HG03103 (cell line): ENCODE measurements around the gene MICALL1.
"Not testable (repeated sequence)": the region's sequence is repeated elsewhere in the genome, so short reads cannot be mapped to it uniquely, and the experiment has no call there.

Source experiments
- ATAC-seq: cut with Tn5 transposase; IDR thresholded peaks from one replicate; pipeline ENCODE4 v1.9.1; 2021; ENCODE audit warnings: low read depth; ENCODE audit not compliant: unreplicated experiment

Gene MICALL1

DNA sequence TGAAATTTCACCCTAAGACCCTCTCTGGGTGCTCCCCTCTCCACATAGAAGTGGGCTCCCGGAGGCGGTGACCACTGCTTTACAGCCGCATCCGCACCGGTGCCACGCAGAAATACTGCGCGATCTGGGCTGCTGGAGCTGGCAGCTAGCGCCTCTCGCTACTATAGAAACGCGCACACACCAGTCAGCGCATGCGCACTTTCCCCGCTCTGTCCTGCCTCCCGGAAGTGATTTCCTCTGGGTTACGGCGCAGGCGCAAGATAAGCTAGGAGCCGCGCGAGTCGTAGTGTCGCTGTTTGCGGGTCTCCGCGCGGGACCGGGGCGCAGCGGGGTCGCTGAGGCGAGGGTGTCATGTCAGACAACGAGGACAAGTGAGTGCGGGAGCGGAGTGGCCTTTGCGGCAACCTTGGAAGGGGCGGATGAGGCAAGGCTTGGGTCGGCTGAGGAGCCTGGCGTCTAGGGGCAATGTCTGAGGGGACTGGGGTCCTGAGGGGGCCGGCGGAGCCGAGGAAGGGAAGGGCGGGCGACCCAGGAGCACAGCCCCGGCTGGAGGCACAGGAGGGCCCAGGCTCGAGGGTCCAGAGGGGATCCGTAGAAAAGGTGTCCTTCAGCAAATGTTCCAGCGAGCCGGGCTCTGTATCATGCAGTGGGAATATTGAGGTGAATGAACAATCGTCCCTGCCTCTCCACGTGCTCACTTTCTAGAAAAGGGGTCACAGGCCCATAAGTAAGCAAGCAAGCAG is 47.5 kb downstream of the MICALL1 start, which contains the start of the genes C22orf23 and POLR2F:
C22orf23 (minus strand) TSS at position 165 of the 743 bp plus-strand sequence. CDS start 452 bp downstream, outside the sequence.
POLR2F (plus strand) TSS at position 263 of the 743 bp plus-strand sequence; CDS start at position 352, 89 bp downstream.
- ATAC-seq, result peak; percentile 85

GRCh38 chr22:37954686-37955085 is 48.6 kb downstream of the MICALL1 start:
- no peak for ATAC-seq

DNA sequence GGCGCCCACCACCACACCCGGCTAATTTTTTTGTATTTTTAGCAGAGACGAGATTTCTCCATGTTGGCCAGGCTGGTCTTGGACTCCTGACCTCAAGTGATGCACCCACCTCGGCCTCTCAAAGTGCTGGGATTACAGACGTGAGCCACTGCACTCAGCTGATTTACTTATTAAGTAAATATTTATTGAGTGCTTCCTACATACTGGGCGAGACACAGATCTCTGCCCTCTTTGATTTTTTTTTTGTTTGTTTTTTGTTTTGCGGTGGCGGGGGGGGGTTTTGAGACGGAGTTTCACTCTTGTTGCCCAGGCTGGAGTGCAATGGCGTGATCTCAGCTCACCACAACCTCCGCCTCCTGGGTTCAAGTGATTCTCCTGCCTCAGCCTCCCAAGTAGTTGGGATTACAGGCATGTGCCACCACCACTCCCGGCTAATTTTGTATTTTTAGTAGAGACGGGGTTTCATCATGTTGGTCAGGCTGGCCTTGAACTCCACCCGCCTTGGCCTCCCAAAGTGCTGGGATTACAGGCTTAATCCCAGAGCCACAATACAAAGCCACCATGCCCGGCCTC is 49.8 kb downstream of the MICALL1 start:
- ATAC-seq, result not testable (repeated sequence)

- no peak for ATAC-seq
These were observed 51.1 kb downstream of the MICALL1 start for GRCh38 chr22:37957232-37957631.

DNA sequence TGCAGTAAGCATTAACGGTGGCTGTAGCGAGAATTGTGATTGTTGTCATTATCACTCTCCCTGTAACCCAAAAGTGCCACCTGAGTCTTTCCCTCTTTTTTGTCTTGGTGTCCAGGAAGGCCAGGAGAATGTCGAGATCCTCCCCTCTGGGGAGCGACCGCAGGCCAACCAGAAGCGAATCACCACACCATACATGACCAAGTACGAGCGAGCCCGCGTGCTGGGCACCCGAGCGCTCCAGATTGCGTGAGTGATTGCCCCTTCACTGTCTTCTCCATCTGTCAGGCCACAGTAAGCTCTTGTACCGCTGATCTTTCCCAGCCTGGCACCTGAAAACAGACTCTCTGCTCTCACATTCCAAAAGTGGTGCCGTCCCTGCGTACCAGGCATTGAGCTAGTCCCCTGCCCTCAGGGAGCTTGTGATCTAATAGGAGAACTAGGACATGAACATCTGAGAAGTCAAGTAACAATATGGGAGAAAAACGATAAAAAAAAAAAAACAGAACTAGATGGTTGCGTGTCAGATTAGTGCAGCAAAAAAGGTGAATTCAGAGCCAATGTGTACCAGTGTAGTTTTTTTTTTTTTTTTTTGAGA is 53.2 kb downstream of the MICALL1 start:
- no peak for ATAC-seq

GRCh38 chr22:37961062-37961461 is 55.0 kb downstream of the MICALL1 start:
- no peak for ATAC-seq

GRCh38 chr22:37965940-37966664 is 60.0 kb downstream of the MICALL1 start:
- ATAC-seq, result no peak

DNA sequence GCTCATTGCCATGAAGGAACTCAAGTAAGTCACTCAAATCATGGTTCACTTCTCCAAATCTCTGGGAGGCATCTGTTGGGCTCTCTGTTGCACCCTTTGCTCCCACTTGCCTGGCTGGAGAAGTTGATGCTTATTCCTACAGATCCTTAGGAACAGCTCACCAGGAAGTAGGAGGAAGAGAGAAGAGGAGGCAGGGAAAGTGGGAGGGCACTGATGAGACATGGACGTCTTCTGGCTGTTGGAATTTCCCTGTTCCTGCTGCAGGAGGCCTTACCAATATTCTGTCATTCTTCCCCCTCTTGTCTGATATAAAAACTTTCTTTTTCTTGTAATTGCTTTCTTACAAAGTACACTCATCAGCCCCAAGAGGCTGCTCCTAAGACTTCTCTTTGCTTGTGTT is 61.0 kb downstream of the MICALL1 start:
- ATAC-seq, result no peak

DNA sequence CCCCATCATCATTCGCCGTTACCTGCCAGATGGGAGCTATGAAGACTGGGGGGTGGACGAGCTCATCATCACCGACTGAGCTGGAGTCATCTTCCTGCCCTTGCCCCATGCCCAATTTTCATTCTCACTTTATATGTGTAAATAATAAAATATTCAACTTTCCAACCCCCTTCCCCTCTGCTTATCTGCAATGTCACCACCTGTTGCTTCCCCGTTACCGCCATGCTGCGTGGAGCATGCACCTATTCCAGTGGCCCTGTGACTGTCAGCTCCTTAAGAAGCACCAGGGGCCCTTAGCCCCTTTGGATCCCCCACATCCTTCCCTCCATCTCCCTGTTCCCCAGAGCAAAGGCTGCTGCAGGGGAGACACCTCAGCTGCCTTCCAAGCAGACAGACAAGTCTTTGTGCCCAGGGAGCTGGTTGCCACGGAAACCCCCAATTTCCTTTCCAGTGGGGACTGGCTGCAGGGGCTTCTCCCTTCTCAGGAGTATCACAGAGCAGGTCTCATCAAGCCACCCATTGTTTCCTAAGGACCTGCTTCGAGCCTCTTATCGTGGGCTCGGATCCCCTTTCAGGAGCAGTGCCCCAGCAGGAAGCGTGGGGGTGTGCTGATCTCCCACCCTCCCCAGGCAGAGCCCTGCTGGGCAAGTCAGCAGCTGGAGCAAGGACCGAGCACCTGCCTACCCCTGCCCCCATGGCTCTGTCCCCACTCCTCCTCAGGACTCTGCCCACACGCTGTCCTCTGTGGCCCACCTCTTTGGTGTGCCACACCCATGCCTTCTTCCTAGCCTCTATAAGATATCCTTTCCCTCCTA is 61.7 kb downstream of the MICALL1 start:
- no peak for ATAC-seq

- no peak for ATAC-seq
These were observed 62.6 kb downstream of the MICALL1 start for GRCh38 chr22:37968452-37969251.

GRCh38 chr22:37970864-37971263 is 64.8 kb downstream of the MICALL1 start:
- no peak for ATAC-seq

DNA sequence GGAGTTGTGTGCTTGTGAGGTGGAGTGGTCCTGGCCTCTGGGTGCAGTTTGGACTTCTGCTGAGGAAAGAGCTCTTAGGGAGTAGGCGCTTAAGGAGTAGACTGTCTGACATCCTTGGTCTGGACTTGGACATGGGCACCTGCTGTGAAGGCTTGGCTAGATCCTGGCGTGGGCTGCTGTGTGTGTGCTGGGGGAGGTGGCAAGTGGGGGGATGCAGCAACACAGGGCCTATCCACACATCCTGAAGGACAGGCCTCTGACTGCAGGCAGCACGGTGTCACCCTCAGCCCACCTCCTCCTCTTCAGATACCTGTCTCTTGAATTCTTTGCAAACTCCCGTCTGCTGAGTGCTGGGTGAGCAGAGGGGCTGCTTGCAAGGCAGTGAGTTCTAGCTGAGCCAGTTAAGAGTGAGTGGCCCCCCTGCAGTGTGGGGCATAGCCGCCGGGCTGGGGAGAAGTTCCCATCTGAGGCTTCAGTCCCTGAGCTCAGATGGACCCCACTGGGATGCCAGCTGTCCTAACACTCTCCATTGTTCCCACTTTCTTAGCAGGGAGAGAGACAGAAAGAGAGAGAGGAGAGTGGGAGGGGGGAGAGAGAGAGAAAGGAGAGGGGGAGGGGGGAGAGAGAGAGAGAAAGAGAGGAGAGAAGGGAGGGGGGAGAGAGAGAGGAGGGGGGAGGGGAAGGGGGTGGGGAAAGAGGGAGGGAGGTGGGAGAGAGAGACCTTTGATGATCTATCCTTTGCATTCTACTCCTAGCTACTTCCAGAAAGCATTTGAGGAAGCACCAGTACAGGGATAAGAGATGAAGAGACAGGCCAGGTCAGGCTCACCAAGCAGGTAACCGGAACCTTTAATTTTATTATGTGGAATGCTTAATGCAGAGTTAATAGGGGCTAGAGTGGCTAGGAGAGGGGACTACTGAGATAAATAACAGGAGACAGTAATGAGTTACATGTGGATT is 65.7 kb downstream of the MICALL1 start:
- no peak for ATAC-seq

GRCh38 chr22:37972527-37972926 is 66.4 kb downstream of the MICALL1 start:
- no peak for ATAC-seq

DNA sequence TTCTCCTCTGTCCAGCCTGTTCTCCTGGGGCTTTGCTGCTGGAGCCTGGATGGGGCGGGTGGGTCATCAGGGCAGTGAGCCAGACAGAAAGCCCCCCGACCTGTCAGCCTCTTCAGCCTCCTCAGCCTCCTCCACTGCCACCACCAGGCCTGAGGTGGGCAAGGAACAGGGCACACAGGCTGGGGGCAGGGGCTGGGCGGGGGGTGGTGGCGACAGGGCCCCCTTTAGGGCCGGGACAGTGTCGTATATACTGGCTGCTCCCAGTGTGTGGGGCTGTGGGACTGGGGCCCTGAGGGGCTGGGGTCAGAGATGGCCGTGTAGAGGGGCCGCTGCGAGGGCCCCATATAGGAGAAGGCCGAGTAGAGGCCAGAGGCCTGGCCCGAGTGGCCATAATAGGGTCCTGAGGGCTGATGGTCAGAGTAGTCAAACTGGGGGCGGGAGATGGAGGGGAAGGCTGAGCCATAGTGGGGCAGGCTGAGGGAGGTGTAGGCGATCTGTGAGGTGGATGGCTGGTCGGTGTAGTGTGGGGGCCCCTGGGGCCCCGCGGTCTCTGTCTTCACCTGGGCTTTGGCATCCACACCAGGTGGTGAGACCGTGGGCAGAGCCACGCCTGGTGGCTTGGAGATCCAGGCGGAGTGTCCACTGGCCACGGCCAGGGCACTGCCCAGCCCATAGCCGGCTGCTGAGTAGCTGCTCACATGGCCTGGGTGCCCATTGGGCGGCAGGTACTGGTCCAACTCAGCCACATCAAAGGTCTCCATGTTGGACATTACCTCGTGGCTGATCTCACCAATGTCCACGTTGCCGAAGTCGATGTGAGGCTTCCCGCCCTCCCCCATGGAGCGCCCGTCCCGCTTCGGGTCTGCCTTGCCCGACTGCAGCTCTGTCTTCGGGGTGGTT is 67.4 kb downstream of the MICALL1 start:
- ATAC-seq, result no peak

GRCh38 chr22:37975153-37975552 is 69.1 kb downstream of the MICALL1 start:
- no peak for ATAC-seq

DNA sequence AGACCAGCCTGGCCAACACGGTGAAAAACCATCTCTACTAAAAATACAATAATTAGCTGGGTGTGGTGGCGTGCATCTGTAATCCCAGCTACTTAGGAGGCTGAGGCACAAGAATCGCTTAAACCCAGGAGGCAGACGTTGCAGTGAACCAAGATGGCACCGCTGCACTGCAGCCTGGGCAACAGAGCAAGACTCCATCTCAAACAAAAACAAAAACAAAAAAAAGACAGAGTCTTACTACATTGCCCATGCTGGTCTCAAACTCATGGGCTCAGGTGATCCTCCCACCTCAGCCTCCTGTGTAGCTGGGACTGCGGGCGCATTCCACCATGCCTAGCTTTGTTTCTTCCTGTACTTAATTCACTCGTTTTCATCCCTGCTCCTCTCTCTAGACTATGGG is 69.9 kb downstream of the MICALL1 start:
- not testable (repeated sequence) for ATAC-seq

DNA sequence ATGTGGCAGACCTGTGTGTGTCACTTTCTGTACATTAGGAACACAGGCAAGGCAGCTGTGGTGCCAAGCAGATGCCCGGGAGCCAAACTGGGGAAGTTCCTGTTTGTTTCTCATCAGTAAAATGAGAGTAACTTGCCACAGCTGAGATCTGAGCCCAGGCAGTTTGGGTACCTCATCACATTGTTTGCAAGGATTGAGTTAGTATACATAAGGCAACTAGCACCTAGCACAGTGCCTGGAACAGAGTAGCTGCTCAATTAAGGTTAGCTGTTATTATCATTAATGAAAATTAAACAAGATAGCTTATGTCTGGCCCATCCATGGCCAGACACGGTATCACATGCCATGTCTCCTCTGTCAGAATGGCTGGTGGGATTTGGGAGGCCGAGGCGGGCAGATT is 70.5 kb downstream of the MICALL1 start:
- no peak for ATAC-seq
